HepG2 (cell line): ENCODE data around the gene DNLZ. TPM values are rescaled to one million over a fixed set of nuclear protein-coding genes. Genes with fewer than 3 reads are reported as not detected.

Source experiments
- BHLHE40 ChIP-seq: IDR thresholded peaks from 2 replicates; pipeline ENCODE4 v1.6.1; 2011; ENCODE audit warnings: low read length, improper control_type of control experiment
- ESRRA ChIP-seq: sonication (generic); formaldehyde crosslinking; IDR thresholded peaks from 2 replicates; pipeline ENCODE4 v1.5.1; 2020; ENCODE audit warnings: mild to moderate bottlenecking, low read depth, missing genetic modification reagents
- GATAD1 ChIP-seq: IDR thresholded peaks from 2 replicates; pipeline ENCODE4 v1.6.1; 2016; ENCODE audit warnings: missing genetic modification reagents, missing compliant biosample characterization
- HNRNPK ChIP-seq: fragments of 200-400 bp; formaldehyde crosslinking; IDR thresholded peaks from 2 replicates; pipeline ENCODE4 v1.6.1; 2018; ENCODE audit warnings: low read length, low read depth, moderate library complexity, mild to moderate bottlenecking; ENCODE audit not compliant: poor library complexity, severe bottlenecking
- KDM2A ChIP-seq: sonication (generic); formaldehyde crosslinking; IDR thresholded peaks from 2 replicates; pipeline ENCODE4 v1.4.0; 2020; ENCODE audit warnings: low read depth, missing genetic modification reagents, borderline replicate concordance
- KLF9 ChIP-seq: IDR thresholded peaks from 2 replicates; pipeline ENCODE4 v1.6.1; 2016; ENCODE audit warnings: low read depth
- MED1 ChIP-seq: sonication (generic); formaldehyde crosslinking; IDR thresholded peaks from 2 replicates; pipeline ENCODE4 v1.4.0; 2020; ENCODE audit warnings: missing genetic modification reagents
- POLR2G ChIP-seq: fragments of 200-400 bp; formaldehyde crosslinking; IDR thresholded peaks from 2 replicates; pipeline ENCODE4 v1.6.1; 2018; ENCODE audit warnings: mild to moderate bottlenecking, low read depth, low read length, moderate library complexity
- RFX5 ChIP-seq: IDR thresholded peaks from 2 replicates; pipeline ENCODE4 v1.6.1; 2011; ENCODE audit warnings: low read depth, low read length, improper control_type of control experiment
- SAP130 ChIP-seq: IDR thresholded peaks from 2 replicates; pipeline ENCODE4 v1.6.1; 2016; ENCODE audit warnings: low read depth
- ZBTB7B ChIP-seq: sonication (generic); formaldehyde crosslinking; IDR thresholded peaks from 2 replicates; pipeline ENCODE4 v1.4.0; 2020; ENCODE audit warnings: missing genetic modification reagents
- ZNF138 ChIP-seq: sonication (generic); formaldehyde crosslinking; IDR thresholded peaks from 2 replicates; pipeline ENCODE4 v1.5.0; 2020; ENCODE audit warnings: mild to moderate bottlenecking, low read depth, missing genetic modification reagents
- ZNF225 ChIP-seq: sonication (generic); formaldehyde crosslinking; IDR thresholded peaks from 2 replicates; pipeline ENCODE4 v1.4.0; 2020; ENCODE audit warnings: mild to moderate bottlenecking, missing genetic modification reagents
- ZNF274 ChIP-seq: sonication (generic); formaldehyde crosslinking; IDR thresholded peaks from 2 replicates; pipeline ENCODE4 v1.5.1; 2020; ENCODE audit warnings: mild to moderate bottlenecking, missing genetic modification reagents
- ZNF33B ChIP-seq: sonication (generic); formaldehyde crosslinking; IDR thresholded peaks from 2 replicates; pipeline ENCODE4 v1.5.1; 2020; ENCODE audit warnings: mild to moderate bottlenecking, missing genetic modification reagents
- ZNF510 ChIP-seq: sonication (generic); formaldehyde crosslinking; IDR thresholded peaks from 2 replicates; pipeline ENCODE4 v1.4.0; 2020; ENCODE audit warnings: low read depth, mild to moderate bottlenecking, missing genetic modification reagents
- ZNF724P ChIP-seq: sonication (generic); formaldehyde crosslinking; IDR thresholded peaks from 2 replicates; pipeline ENCODE4 v1.8.0; 2022; ENCODE audit warnings: missing genetic modification reagents, borderline replicate concordance
- polyA plus RNA-seq, 8 experiments: library from polyadenylated mRNA; depleted of rRNA in 3 of 8; stranded (reverse) in 7 of 8; unstranded in 1 of 8; fragments of >200 nt; fragmentation: Illumina TruSeq in 4 of 8; extraction: Trizol in 4 of 8; gene quantifications; 2 replicates each; pipeline versions ENCODE4 v1.2.1 to v1.2.3, GENCODE V29; 2011 to 2016; ENCODE audit warnings: low read depth in 4 of 8, missing spikeins in 1 of 8, mixed read lengths in 1 of 8; ENCODE audit not compliant: insufficient read depth in 1 of 8
- total RNA-seq, 5 experiments: library from RNA; depleted of rRNA; stranded (reverse); fragments of >200 nt; fragmentation: Illumina TruSeq; extraction: Trizol; gene quantifications; 2 replicates each; pipeline ENCODE4 v1.2.3, GENCODE V29; 2016; ENCODE audit warnings: low read depth in 1 of 5
- TF ChIP-seq, protein P1 (sequence below): sonication (generic); formaldehyde crosslinking; IDR thresholded peaks from 2 replicates; pipeline ENCODE4 v1.8.0; 2023; ENCODE audit warnings: mild to moderate bottlenecking, missing genetic modification reagents
- TF ChIP-seq, protein P2 (sequence below): sonication (generic); formaldehyde crosslinking; conservative IDR thresholded peaks from 2 replicates; pipeline ENCODE4 v1.8.0; 2022; ENCODE audit warnings: missing genetic modification reagents
- TF ChIP-seq, protein P3 (sequence below): sonication (generic); formaldehyde crosslinking; IDR thresholded peaks from 2 replicates; pipeline ENCODE4 v1.5.0; 2020; ENCODE audit warnings: missing genetic modification reagents
- TF ChIP-seq, protein P4 (sequence below): sonication (generic); formaldehyde crosslinking; IDR thresholded peaks from 2 replicates; pipeline ENCODE4 v1.4.0; 2020; ENCODE audit warnings: missing genetic modification reagents
- TF ChIP-seq, protein P5 (sequence below): sonication (generic); formaldehyde crosslinking; IDR thresholded peaks from 2 replicates; pipeline ENCODE4 v1.5.1; 2020; ENCODE audit warnings: mild to moderate bottlenecking, moderate library complexity, missing genetic modification reagents
- TF ChIP-seq, protein P6 (sequence below): sonication (generic); formaldehyde crosslinking; IDR thresholded peaks from 2 replicates; pipeline ENCODE4 v1.4.0; 2020; ENCODE audit warnings: missing genetic modification reagents, borderline replicate concordance

DNLZ gene
- total and polyA plus RNA-seq, 2 of the 13 experiments (the other 11 are each of a cell fraction or from before 2014, with no cell fraction given): 3.4 to 8.0 TPM

DNA sequence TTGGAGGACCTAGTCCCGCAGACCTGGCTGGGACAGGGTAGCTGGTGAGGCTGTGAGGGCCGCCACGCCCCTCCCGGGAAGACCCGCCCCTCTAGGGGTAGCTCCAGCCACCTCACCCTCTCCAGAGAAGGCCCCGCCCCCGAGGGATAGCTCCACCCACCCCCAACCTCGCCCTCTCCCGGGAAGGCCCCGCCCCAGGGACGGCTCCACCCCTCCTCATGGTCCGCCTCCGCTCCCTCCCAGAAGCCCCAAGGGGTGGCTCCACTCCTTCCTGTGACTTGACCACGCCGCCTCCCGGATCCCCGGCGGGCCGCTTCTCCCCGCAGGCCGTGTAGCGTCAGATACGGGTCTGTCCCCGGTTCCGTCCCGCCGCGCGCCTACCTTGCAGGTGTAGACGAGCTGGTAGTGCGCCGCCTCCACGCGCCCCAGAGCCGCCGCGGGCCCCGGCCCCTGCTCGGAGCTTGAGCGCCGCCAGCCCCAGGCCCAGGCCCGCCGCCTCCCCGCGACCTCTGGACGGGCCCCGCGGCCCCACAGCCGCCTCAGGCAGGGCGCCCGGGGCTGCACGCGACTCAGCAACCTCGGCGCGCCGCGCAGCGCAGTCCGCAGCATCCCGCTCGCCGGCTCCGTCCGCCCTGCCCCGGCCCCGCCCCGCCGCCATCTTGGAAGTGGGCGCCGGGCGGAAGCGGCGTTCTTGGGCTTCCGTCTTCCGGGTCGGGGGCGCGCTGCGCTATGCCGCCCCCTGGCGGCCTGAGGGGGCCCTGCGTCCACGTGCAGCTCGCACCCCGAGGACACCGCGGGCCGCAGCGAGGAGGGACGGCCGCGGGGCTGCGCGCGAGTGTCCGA, at the start of gene DNLZ (continued):
- no peak for TF ChIP-seq HNRNPK
- TF ChIP-seq ZNF510 (CRISPR knock-in tag): no peak
- no peak for TF ChIP-seq ZNF33B (CRISPR knock-in tag)
- peak; percentile 84 for TF ChIP-seq ZBTB7B
- TF ChIP-seq, protein P1, sequence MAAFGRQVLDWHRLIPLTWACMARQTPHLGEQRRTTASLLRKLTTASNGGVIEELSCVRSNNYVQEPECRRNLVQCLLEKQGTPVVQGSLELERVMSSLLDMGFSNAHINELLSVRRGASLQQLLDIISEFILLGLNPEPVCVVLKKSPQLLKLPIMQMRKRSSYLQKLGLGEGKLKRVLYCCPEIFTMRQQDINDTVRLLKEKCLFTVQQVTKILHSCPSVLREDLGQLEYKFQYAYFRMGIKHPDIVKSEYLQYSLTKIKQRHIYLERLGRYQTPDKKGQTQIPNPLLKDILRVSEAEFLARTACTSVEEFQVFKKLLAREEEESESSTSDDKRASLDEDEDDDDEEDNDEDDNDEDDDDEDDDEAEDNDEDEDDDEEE (CRISPR knock-in tag): no peak
- TF ChIP-seq, protein P2, sequence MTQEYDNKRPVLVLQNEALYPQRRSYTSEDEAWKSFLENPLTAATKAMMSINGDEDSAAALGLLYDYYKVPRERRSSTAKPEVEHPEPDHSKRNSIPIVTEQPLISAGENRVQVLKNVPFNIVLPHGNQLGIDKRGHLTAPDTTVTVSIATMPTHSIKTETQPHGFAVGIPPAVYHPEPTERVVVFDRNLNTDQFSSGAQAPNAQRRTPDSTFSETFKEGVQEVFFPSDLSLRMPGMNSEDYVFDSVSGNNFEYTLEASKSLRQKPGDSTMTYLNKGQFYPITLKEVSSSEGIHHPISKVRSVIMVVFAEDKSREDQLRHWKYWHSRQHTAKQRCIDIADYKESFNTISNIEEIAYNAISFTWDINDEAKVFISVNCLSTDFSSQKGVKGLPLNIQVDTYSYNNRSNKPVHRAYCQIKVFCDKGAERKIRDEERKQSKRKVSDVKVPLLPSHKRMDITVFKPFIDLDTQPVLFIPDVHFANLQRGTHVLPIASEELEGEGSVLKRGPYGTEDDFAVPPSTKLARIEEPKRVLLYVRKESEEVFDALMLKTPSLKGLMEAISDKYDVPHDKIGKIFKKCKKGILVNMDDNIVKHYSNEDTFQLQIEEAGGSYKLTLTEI: no peak
- peak; percentile 94 for TF ChIP-seq BHLHE40
- TF ChIP-seq, protein P3, sequence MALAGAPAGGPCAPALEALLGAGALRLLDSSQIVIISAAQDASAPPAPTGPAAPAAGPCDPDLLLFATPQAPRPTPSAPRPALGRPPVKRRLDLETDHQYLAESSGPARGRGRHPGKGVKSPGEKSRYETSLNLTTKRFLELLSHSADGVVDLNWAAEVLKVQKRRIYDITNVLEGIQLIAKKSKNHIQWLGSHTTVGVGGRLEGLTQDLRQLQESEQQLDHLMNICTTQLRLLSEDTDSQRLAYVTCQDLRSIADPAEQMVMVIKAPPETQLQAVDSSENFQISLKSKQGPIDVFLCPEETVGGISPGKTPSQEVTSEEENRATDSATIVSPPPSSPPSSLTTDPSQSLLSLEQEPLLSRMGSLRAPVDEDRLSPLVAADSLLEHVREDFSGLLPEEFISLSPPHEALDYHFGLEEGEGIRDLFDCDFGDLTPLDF: peak; percentile 62; the same call in 1 of the 2 replicates
- TF ChIP-seq ESRRA (CRISPR knock-in tag): peak; percentile 87
- TF ChIP-seq POLR2G: peak; percentile 81
- peak; percentile 73 for TF ChIP-seq MED1 (CRISPR knock-in tag)
- TF ChIP-seq, protein P4, sequence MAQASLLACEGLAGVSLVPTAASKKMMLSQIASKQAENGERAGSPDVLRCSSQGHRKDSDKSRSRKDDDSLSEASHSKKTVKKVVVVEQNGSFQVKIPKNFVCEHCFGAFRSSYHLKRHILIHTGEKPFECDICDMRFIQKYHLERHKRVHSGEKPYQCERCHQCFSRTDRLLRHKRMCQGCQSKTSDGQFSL (CRISPR knock-in tag): peak; percentile 59; the same call in 1 of the 2 replicates
- TF ChIP-seq ZNF274 (CRISPR knock-in tag): peak; percentile 57; the same call in 1 of the 2 replicates
- TF ChIP-seq GATAD1 (CRISPR knock-in tag): peak; percentile 81
- TF ChIP-seq, protein P5, sequence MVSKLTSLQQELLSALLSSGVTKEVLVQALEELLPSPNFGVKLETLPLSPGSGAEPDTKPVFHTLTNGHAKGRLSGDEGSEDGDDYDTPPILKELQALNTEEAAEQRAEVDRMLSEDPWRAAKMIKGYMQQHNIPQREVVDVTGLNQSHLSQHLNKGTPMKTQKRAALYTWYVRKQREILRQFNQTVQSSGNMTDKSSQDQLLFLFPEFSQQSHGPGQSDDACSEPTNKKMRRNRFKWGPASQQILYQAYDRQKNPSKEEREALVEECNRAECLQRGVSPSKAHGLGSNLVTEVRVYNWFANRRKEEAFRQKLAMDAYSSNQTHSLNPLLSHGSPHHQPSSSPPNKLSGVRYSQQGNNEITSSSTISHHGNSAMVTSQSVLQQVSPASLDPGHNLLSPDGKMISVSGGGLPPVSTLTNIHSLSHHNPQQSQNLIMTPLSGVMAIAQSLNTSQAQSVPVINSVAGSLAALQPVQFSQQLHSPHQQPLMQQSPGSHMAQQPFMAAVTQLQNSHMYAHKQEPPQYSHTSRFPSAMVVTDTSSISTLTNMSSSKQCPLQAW (CRISPR knock-in tag): 0 out of 2 replicates have a peak, but pooled peaks have one; percentile 45
- no peak for TF ChIP-seq RFX5
- TF ChIP-seq, protein P6, sequence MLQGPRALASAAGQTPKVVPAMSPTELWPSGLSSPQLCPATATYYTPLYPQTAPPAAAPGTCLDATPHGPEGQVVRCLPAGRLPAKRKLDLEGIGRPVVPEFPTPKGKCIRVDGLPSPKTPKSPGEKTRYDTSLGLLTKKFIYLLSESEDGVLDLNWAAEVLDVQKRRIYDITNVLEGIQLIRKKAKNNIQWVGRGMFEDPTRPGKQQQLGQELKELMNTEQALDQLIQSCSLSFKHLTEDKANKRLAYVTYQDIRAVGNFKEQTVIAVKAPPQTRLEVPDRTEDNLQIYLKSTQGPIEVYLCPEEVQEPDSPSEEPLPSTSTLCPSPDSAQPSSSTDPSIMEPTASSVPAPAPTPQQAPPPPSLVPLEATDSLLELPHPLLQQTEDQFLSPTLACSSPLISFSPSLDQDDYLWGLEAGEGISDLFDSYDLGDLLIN (CRISPR knock-in tag): peak; percentile 36; the same call in 1 of the 2 replicates
- TF ChIP-seq SAP130 (CRISPR knock-in tag): peak; percentile 94
- peak; percentile 98 for TF ChIP-seq KDM2A (CRISPR knock-in tag)
- TF ChIP-seq ZNF724P: peak; percentile 93
- no peak for TF ChIP-seq ZNF225 (CRISPR knock-in tag)
- TF ChIP-seq ZNF138 (CRISPR knock-in tag): peak; percentile 9; the same call in 1 of the 2 replicates
- TF ChIP-seq KLF9: no peak
